Psoas muscle (tissue), 8 donors: Measurements from ENCODE around the gene CNTNAP2. TPM values are rescaled to one million over a fixed set of nuclear protein-coding genes. Genes with fewer than 3 reads are reported as not detected.

Experiments
- ATAC-seq, 4 donors: fragments of 200-7000 bp; cut with Tn5 transposase; one replicate each; pipeline ENCODE4 v1.9.1; 2020; ENCODE audit warnings: moderate library complexity in 3 of 4, mild to moderate bottlenecking in 2 of 4
- DNase-seq, 2 donors: peaks; one replicate each; pipeline ENCODE4 v3.0.0-alpha.2; 2020
- H3K27ac ChIP-seq: fragments of 200-600 bp; one replicate; pipeline ENCODE4 v1.8.0; 2022
- H3K27me3 ChIP-seq, 3 donors: fragments of 200-600 bp in 1 of 3; one replicate each; pipeline versions ENCODE4 v1.6.1 to v1.8.0; 2013 to 2022; ENCODE audit warnings: low read length in 2 of 3, mild to moderate bottlenecking in 2 of 3, moderate library complexity in 1 of 3; ENCODE audit not compliant: insufficient read depth in 3 of 3
- H3K36me3 ChIP-seq, 2 donors: fragments of 200-600 bp in 1 of 2; one replicate each; pipeline versions ENCODE4 v1.6.1 to v1.8.0; 2013 to 2022; ENCODE audit warnings: low read depth in 1 of 2, mild to moderate bottlenecking in 1 of 2, moderate library complexity in 1 of 2; ENCODE audit not compliant: insufficient read depth in 1 of 2
- H3K4me1 ChIP-seq: fragments of 200-600 bp; one replicate; pipeline ENCODE4 v1.8.0; 2022
- H3K4me3 ChIP-seq: fragments of 200-600 bp; one replicate; pipeline ENCODE4 v1.8.0; 2022; ENCODE audit warnings: mild to moderate bottlenecking
- H3K9me3 ChIP-seq: fragments of 200-600 bp; one replicate; pipeline ENCODE4 v1.8.0; 2022
- WGBS, 3 donors: extraction: QIAGEN DNeasy Blood & Tissue Kit; methylation state at CpG; one replicate each; pipeline versions ENCODE4 v1.1.6 to v1.1.7; 2013; 5-methylcytosine and 5-hydroxymethylcytosine counted together
- intact Hi-C, 2 donors: fragments of 100-400 bp; cut with DNase I; formaldehyde crosslinking; loops; one replicate each; pipeline versions ENCODE4 v1.11.0 to v1.14.2; 2022
- polyA plus RNA-seq, 3 donors: library from polyadenylated mRNA; stranded (reverse); fragments of 200-250 nt; gene quantifications; one replicate each; pipeline ENCODE4 v1.2.3, GENCODE V29; 2013
- total RNA-seq, 4 donors: library from RNA; stranded (reverse); fragmentation: NEBNext Ultra II Directional in 2 of 4; extraction: Animal tissue kit (Norgen Biotek cat#: 25700) in 2 of 4; gene quantifications; one replicate each; pipeline versions ENCODE4 v1.2.1 to v1.2.4, GENCODE V29; 2021 to 2023
- TF ChIP-seq, protein P1 (sequence below): fragments of 200-600 bp; IDR thresholded peaks from one replicate; pipeline ENCODE4 v1.8.0; 2022; ENCODE audit warnings: antibody characterized with exemption
- donor health status: healthy with polysubstance abuse.
- donor health status: DM: no; HTN: no; CAD: no; lungs with moderate emphysema.
- donor health status: Bipolar disorder and iron deficiency.
- donor health status: healthy.
- donor health status: DM: yes; HTN: yes; CAD: no.
- donor health status: DM: no; HTN: no; CAD: no.
- donor health status: DM: no; HTN: no; CAD: no.
- donor health status: DM: yes; HTN: yes; CAD: no.

The CNTNAP2 gene
- total and polyA plus RNA-seq, 7 donors: 0.01 to 0.13 TPM; not detected in 5

DNA sequence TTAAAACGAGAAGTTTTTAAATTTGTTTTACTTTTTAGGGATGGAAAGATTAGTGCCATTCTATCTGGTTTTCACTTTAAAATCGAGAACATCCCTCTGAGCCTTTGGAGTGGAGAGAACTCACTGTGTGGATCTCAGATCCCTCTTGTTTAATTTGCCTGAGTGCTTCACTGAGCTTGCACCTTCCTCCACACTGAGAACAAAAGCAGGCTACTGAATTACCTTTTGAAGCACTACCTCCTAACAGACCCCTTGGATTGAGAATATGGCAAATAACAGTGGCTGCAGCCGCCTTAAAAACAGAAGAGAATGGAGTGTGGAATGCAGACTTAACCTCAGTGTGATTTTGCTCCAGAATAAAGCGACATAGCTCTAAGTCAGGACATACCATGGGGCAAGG lies 204.7 kb downstream of the CNTNAP2 start:
- 65 to 66% (median 65%) methylated on average over 4 of the region's 4 CpGs for WGBS, 3 donors
- ATAC-seq (no peak), DNase-seq (no peak)
- Histone ChIP-seq H3K27ac (no peak overlapping the region), H3K4me3 (no peak overlapping the region), H3K36me3 (no peaks in the 10 kb centered on the region), H3K27me3 (no peaks in the 10 kb centered on the region), H3K9me3 (no peaks in the 10 kb centered on the region), H3K4me1 (no peaks in the 10 kb centered on the region)
- TF ChIP-seq, protein P1, sequence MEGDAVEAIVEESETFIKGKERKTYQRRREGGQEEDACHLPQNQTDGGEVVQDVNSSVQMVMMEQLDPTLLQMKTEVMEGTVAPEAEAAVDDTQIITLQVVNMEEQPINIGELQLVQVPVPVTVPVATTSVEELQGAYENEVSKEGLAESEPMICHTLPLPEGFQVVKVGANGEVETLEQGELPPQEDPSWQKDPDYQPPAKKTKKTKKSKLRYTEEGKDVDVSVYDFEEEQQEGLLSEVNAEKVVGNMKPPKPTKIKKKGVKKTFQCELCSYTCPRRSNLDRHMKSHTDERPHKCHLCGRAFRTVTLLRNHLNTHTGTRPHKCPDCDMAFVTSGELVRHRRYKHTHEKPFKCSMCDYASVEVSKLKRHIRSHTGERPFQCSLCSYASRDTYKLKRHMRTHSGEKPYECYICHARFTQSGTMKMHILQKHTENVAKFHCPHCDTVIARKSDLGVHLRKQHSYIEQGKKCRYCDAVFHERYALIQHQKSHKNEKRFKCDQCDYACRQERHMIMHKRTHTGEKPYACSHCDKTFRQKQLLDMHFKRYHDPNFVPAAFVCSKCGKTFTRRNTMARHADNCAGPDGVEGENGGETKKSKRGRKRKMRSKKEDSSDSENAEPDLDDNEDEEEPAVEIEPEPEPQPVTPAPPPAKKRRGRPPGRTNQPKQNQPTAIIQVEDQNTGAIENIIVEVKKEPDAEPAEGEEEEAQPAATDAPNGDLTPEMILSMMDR: no peak
- intact Hi-C loops: no loop called here

- DNase-seq (no peak), ATAC-seq (no peak)
- Histone ChIP-seq H3K4me3 (no peak overlapping the region), H3K27me3 (no peaks in the 10 kb centered on the region), H3K9me3 (no peaks in the 10 kb centered on the region), H3K27ac (no peak overlapping the region), H3K4me1 (no peaks in the 10 kb centered on the region), H3K36me3 (no peaks in the 10 kb centered on the region)
- intact Hi-C loops: no loop called here
- TF ChIP-seq, protein P1: no peak
- 36 to 48% (median 38%) methylated on average over 1 of the region's 1 CpG for WGBS, 3 donors
Observed at GRCh38 chr7:146331369-146331768, 214.8 kb downstream of the CNTNAP2 start.

DNA sequence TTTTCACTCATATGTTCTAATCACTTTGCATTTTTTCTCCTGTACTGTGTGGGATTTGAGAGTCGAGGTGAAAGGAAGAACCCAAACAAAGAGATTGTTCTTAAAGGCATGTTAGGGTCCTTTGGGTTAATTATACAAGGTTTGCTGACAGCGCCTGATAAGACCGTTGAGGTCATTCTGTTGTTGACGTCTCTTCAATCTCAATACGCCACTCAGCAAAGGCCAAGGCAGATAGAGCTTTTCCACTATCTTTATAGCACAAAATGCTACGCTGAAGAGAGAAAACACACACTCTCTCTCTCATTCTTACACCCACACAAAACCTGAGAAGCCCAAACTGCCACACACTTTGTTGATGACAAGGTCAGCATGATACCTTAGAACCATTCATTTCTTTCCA lies 228.7 kb downstream of the CNTNAP2 start:
- TF ChIP-seq, protein P1: no peak
- no peaks in the 10 kb centered on the region for H3K36me3 ChIP-seq
- no peaks in the 10 kb centered on the region for H3K4me1 ChIP-seq
- DNase-seq: no peak
- H3K9me3 ChIP-seq: no peaks in the 10 kb centered on the region
- H3K4me3 ChIP-seq: no peak overlapping the region
- no peak for ATAC-seq
- 68 to 79% (median 70%) methylated on average over 6 of the region's 6 CpGs for WGBS, 3 donors
- no peak overlapping the region for H3K27ac ChIP-seq
- no peaks in the 10 kb centered on the region for H3K27me3 ChIP-seq
- intact Hi-C loops: no loop called here

GRCh38 chr7:146346096-146346495 lies 229.5 kb downstream of the CNTNAP2 start:
- Histone ChIP-seq H3K4me1 (no peaks in the 10 kb centered on the region), H3K36me3 (no peaks in the 10 kb centered on the region), H3K9me3 (no peaks in the 10 kb centered on the region), H3K27ac (no peak overlapping the region), H3K27me3 (no peaks in the 10 kb centered on the region), H3K4me3 (no peak overlapping the region)
- DNase-seq (no peak), ATAC-seq (no peak)
- TF ChIP-seq, protein P1: no peak
- 78 to 80% (median 79%) methylated on average over 5 of the region's 5 CpGs for WGBS, 3 donors
- intact Hi-C loops: no loop called here

- Histone ChIP-seq H3K27me3 (no peaks in the 10 kb centered on the region), H3K4me3 (no peak overlapping the region), H3K36me3 (no peaks in the 10 kb centered on the region), H3K4me1 (no peaks in the 10 kb centered on the region), H3K9me3 (no peaks in the 10 kb centered on the region), H3K27ac (no peak overlapping the region)
- no peak for DNase-seq
- intact Hi-C loops: no loop called here
- TF ChIP-seq, protein P1: no peak
- WGBS, 3 donors: 60 to 71% (median 70%) methylated on average over 1 of the region's 1 CpG
- ATAC-seq: no peak
Observed at GRCh38 chr7:146355216-146355615, 238.6 kb downstream of the CNTNAP2 start.
